ENCODE measurements around the gene NFIA. TPM values are rescaled to one million over a fixed set of nuclear protein-coding genes. Genes with fewer than 3 reads are reported as not detected.
A peak's percentile ranks its signal among the peaks of the same experiment; 100 is the strongest.

Gene NFIA
- total and polyA plus RNA-seq, 9 of the 15 experiments (the other 6 are each of a cell fraction or from before 2014, with no cell fraction given) = 5.3 to 24.9 (median 9.8) TPM

GRCh38 chr1:61170328-61171238 is 88.2 kb downstream of the NFIA start (continued):
- TF ChIP-seq NFE2 (IDR thresholded peaks at IDR 0.05; ENCODE audit: low read depth) (peak; percentile 59), CREM (IDR thresholded peaks at IDR 0.05; ENCODE audit: low read depth) (peak; percentile 57; the same call in 1 of the 2 replicates), KAT2B (IDR thresholded peaks at IDR 0.05; ENCODE audit: low read depth, low read length) (no peak), FOXM1 (IDR thresholded peaks at IDR 0.05; ENCODE audit: low read depth) (peak; percentile 83), FOXM1 (CRISPR knock-in tag; IDR thresholded peaks at IDR 0.05; ENCODE audit: low read depth) (no peak), BCOR (IDR thresholded peaks at IDR 0.05) (0 out of 2 replicates have a peak, but pooled peaks have one; percentile 10), SMARCE1 (IDR thresholded peaks at IDR 0.05) (peak; percentile 81), ZNF175 (CRISPR knock-in tag; IDR thresholded peaks at IDR 0.05; ENCODE audit: low read depth) (no peak), EHMT2 (IDR thresholded peaks at IDR 0.05) (peak; percentile 86), GATAD2B (IDR thresholded peaks at IDR 0.05; ENCODE audit: borderline replicate concordance) (0 out of 2 replicates have a peak, but pooled peaks have one; percentile 46), MNT (conservative IDR thresholded peaks at IDR 0.05) (peak in 1 of 2 experiments; percentile 36; a peak in 1 of 4 replicates), JUND (IDR thresholded peaks at IDR 0.05; ENCODE audit: borderline replicate concordance, low read depth, low read length) (0 out of 2 replicates have a peak, but pooled peaks have one; percentile 29), JUND (tag; IDR thresholded peaks at IDR 0.05; ENCODE audit: borderline replicate concordance, low read depth, low read length) (peak; percentile 14; the same call in 1 of the 3 replicates), ZNF217 (CRISPR knock-in tag; IDR thresholded peaks at IDR 0.05) (no peak), MTA1 (IDR thresholded peaks at IDR 0.05; ENCODE audit: borderline replicate concordance) (peak; percentile 75; the same call in 1 of the 2 replicates), RBBP5 (IDR thresholded peaks at IDR 0.05; ENCODE audit: borderline replicate concordance, insufficient read depth, low read length, poor library complexity, severe bottlenecking) (peak; percentile 56), E2F5 (CRISPR knock-in tag; IDR thresholded peaks at IDR 0.05) (no peak), NEUROD1 (IDR thresholded peaks at IDR 0.05; ENCODE audit: borderline replicate concordance, low read depth, low read length, partially characterized antibody) (peak; percentile 23), GATAD2A (IDR thresholded peaks at IDR 0.05) (0 out of 2 replicates have a peak, but pooled peaks have one; percentile 50), NRF1 (conservative IDR thresholded peaks at IDR 0.05 in 1 of 2, IDR thresholded peaks at IDR 0.05 in 1 of 2) (no peak), GATA2 (CRISPR knock-in tag; IDR thresholded peaks at IDR 0.05) (no peak; the same call in none of the 2 replicates), MAFG (tag; conservative IDR thresholded peaks at IDR 0.05) (0 out of 2 replicates have a peak, but pooled peaks have one; percentile 9), SRSF9 (IDR thresholded peaks at IDR 0.05; ENCODE audit: borderline replicate concordance, low read depth, low read length) (no peak), MAZ (CRISPR knock-in tag; conservative IDR thresholded peaks at IDR 0.05 in 1 of 2, IDR thresholded peaks at IDR 0.05 in 1 of 2) (peak in 1 of 2 experiments; percentile 24; a peak in 1 of 4 replicates), RHOXF2B (CRISPR knock-in tag; conservative IDR thresholded peaks at IDR 0.05) (no peak), NCOA1 (IDR thresholded peaks at IDR 0.05; ENCODE audit: low read depth) (peak; percentile 34; the same call in 1 of the 2 replicates)
